Measurements from ENCODE around the gene PRCP. TPM values are rescaled to one million over a fixed set of nuclear protein-coding genes. Genes with fewer than 3 reads are reported as not detected.
A peak's percentile ranks its signal among the peaks of the same experiment; 100 is the strongest.

The PRCP gene
- total RNA-seq, 4 donors from 2014 or later, result 12.5 to 56.9 (median 16.4) TPM

GRCh38 chr11:82909015-82909640 lies 8.9 kb upstream of the PRCP start:
- TF ChIP-seq POLR2A (IDR thresholded peaks at IDR 0.05) (no peak), CTCF (IDR thresholded peaks at IDR 0.05) (no peak)
- Histone ChIP-seq H3K4me3 (no peak overlapping the region), H3K36me3 (no peaks in the 10 kb centered on the region), H3K9me3 (peaks cover 0 to 4% (median 0%) of the 10 kb centered on the region in 4 donors), H3K27me3 (no peaks in the 10 kb centered on the region), H3K27ac (no peak overlapping the region), H3K4me1 (no peaks in the 10 kb centered on the region)
- DNase-seq, result no peak

DNA sequence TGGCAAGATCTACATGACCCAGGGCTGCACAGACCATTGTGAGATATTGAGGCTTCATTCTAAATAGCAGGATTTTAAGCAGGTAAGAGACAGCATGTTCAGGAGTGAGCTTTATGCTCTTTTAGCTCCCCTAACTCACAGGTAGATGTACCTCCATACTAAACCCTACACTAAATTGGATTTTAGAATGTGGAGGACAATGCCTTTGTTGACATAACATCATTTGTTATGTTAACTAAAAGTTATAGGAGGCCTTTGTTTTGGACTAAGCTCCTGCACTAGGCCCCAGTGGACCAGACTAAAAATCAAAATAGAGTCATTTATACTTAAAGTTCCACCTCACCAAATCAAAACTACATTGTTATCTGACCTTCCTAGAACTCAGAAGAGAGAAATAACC lies 8.1 kb upstream of the PRCP start:
- Histone ChIP-seq H3K4me1 (no peaks in the 10 kb centered on the region), H3K4me3 (no peak overlapping the region), H3K9me3 (peaks cover 0 to 4% (median 0%) of the 10 kb centered on the region in 4 donors), H3K27me3 (no peaks in the 10 kb centered on the region), H3K27ac (peak overlapping the region in 1 of 4 donors; percentile 15), H3K36me3 (no peaks in the 10 kb centered on the region)
- no peak for TF ChIP-seq CTCF (IDR thresholded peaks at IDR 0.05)
- TF ChIP-seq POLR2A (IDR thresholded peaks at IDR 0.05), result no peak
- DNase-seq, result no peak

DNA sequence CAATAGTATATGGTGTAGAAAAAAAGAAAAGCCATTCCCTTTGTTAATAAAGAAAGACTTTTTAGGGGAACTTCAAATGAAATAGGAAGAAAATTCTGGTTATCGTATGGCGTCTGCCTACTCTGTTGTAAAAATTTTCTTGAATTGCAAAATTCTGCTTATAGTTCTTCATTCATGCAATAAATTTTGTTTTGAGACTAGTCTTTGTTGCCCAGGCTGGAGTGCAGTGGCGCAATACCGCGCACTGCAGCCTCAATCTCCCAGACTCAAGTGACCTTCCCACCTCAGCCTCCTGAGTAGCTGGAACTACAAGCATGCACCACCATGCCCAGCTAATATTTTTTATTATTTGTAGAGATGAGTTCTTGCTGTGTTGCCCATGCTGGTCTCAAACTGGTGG lies 7.1 kb upstream of the PRCP start:
- no peaks in the 10 kb centered on the region for H3K4me1 ChIP-seq
- DNase-seq, result no peak
- no peaks in the 10 kb centered on the region for H3K36me3 ChIP-seq
- no peak for TF ChIP-seq POLR2A (IDR thresholded peaks at IDR 0.05)
- TF ChIP-seq CTCF (IDR thresholded peaks at IDR 0.05), result no peak
- H3K9me3 ChIP-seq, result peaks cover 0 to 4% (median 0%) of the 10 kb centered on the region in 4 donors
- peak overlapping the region in 1 of 4 donors; percentile 2 for H3K27ac ChIP-seq
- H3K27me3 ChIP-seq, result no peaks in the 10 kb centered on the region
- no peak overlapping the region for H3K4me3 ChIP-seq

GRCh38 chr11:82906931-82907330 lies 6.7 kb upstream of the PRCP start:
- no peaks in the 10 kb centered on the region for H3K36me3 ChIP-seq
- TF ChIP-seq POLR2A (IDR thresholded peaks at IDR 0.05), result no peak
- no peak for TF ChIP-seq CTCF (IDR thresholded peaks at IDR 0.05)
- H3K27ac ChIP-seq, result no peak overlapping the region
- no peak for DNase-seq
- no peak overlapping the region for H3K4me3 ChIP-seq
- H3K9me3 ChIP-seq, result peaks cover 0 to 1% (median 0%) of the 10 kb centered on the region in 4 donors
- H3K27me3 ChIP-seq, result no peaks in the 10 kb centered on the region
- peaks cover 0 to 2% (median 0%) of the 10 kb centered on the region in 4 donors for H3K4me1 ChIP-seq

DNA sequence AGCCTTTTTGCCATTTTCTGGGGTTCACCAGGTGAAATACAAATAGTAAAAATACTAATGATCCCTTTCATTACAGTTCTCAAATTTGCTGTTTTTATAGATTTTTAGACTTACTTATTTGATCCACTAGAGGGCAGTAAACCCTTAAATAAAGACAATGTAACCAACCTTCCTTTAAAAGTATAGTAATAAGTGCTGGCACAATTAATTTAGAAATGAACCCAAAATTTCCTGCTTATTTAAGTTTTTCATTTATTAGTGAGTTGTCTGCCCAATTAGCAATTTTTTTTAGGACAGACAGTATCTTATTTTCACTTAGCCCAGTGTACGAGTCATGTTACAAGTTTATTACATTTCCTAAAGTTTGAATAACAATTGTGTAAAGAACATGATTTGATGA lies 6.0 kb upstream of the PRCP start:
- TF ChIP-seq POLR2A (IDR thresholded peaks at IDR 0.05) (no peak), CTCF (IDR thresholded peaks at IDR 0.05) (peak; percentile 22 to 72 (median 67))
- no peaks in the 10 kb centered on the region for H3K36me3 ChIP-seq
- no peak for DNase-seq
- H3K4me3 ChIP-seq, result no peak overlapping the region
- H3K27ac ChIP-seq, result no peak overlapping the region
- H3K4me1 ChIP-seq, result peaks cover 0 to 5% (median 0%) of the 10 kb centered on the region in 4 donors
- H3K9me3 ChIP-seq, result no peaks in the 10 kb centered on the region
- H3K27me3 ChIP-seq, result no peaks in the 10 kb centered on the region

All from Peyer's patch (tissue), 4 donors.